Activated CD8-positive, alpha-beta T cell treated with anti-CD3 and anti-CD28 coated beads, Interleukin-2, amount 10 ng/mL, durations not matched to agents 7 days and 5 days (primary cell): ENCODE data around the gene WWOX. TPM values are rescaled to one million over a fixed set of nuclear protein-coding genes. Genes with fewer than 3 reads are reported as not detected.

Experiments
- ATAC-seq: fragments of 150-1000 bp; cut with Tn5 transposase; one replicate; pipeline ENCODE4 v1.10.0; 2021; ENCODE audit warnings: moderate library complexity
- CTCF ChIA-PET: fragments of 350-600 bp; sonication (Branson Sonifier 250); formaldehyde crosslinking; loops from one replicate; lab custom pipeline; 2021; ENCODE audit warnings: antibody characterized with exemption; lab: Charles Lee
- POLR2A ChIA-PET: fragments of 350-600 bp; sonication (Branson Sonifier 250); formaldehyde crosslinking; loops from one replicate; lab custom pipeline; 2021; ENCODE audit warnings: antibody characterized with exemption; lab: Charles Lee
- DNase-seq: peaks from one replicate; pipeline ENCODE4 v3.0.0-alpha.2; 2020
- H3K27ac Mint-ChIP-seq: one replicate; pipeline ENCODE4 v1.8.0; 2021; ENCODE audit warnings: mild to moderate bottlenecking, mixed read lengths
- H3K27me3 Mint-ChIP-seq: one replicate; pipeline ENCODE4 v1.8.0; 2021; ENCODE audit warnings: low read depth, mixed read lengths
- H3K36me3 Mint-ChIP-seq: one replicate; pipeline ENCODE4 v1.8.0; 2021; ENCODE audit warnings: low read depth, mixed read lengths
- H3K4me1 Mint-ChIP-seq: one replicate; pipeline ENCODE4 v1.8.0; 2021; ENCODE audit warnings: low read depth, mixed read lengths
- H3K4me3 Mint-ChIP-seq: one replicate; pipeline ENCODE4 v1.8.0; 2021; ENCODE audit warnings: mild to moderate bottlenecking, mixed read lengths
- H3K9me3 Mint-ChIP-seq: one replicate; pipeline ENCODE4 v1.8.0; 2022; ENCODE audit warnings: mixed read lengths; ENCODE audit not compliant: insufficient read depth
- total RNA-seq, 2 experiments: library from RNA; stranded (reverse); gene quantifications; one replicate each; pipeline ENCODE4 v1.2.3, GENCODE V29; 2021

WWOX gene
- total RNA-seq, 2 experiments from 2014 or later = 34.4 to 34.9 TPM

GRCh38 chr16:78931267-78931666 is 831.8 kb downstream of the WWOX start:
- Mint-ChIP-seq H3K4me1 (no peaks in the 10 kb centered on the region), H3K4me3 (no peak overlapping the region), H3K9me3 (peaks cover 10% of the 10 kb centered on the region), H3K27me3 (no peaks in the 10 kb centered on the region), H3K36me3 (no peaks in the 10 kb centered on the region), H3K27ac (no peak overlapping the region)
- POLR2A ChIA-PET = no interaction called here
- ATAC-seq (no peak), DNase-seq (no peak)
- CTCF ChIA-PET = no interaction called here

GRCh38 chr16:78931678-78932077 is 832.2 kb downstream of the WWOX start:
- Mint-ChIP-seq H3K36me3 (no peaks in the 10 kb centered on the region), H3K27ac (no peak overlapping the region), H3K27me3 (no peaks in the 10 kb centered on the region), H3K9me3 (peaks cover 7% of the 10 kb centered on the region), H3K4me3 (no peak overlapping the region), H3K4me1 (no peaks in the 10 kb centered on the region)
- POLR2A ChIA-PET = no interaction called here
- CTCF ChIA-PET = no interaction called here
- DNase-seq (no peak), ATAC-seq (no peak)

GRCh38 chr16:78932355-78932943 is 833.0 kb downstream of the WWOX start:
- H3K4me3 Mint-ChIP-seq = no peak overlapping the region
- DNase-seq (no peak), ATAC-seq (no peak)
- CTCF ChIA-PET = no interaction called here
- no peaks in the 10 kb centered on the region for H3K27me3 Mint-ChIP-seq
- no peak overlapping the region for H3K27ac Mint-ChIP-seq
- peaks cover 5% of the 10 kb centered on the region for H3K9me3 Mint-ChIP-seq
- POLR2A ChIA-PET = no interaction called here
- no peaks in the 10 kb centered on the region for H3K4me1 Mint-ChIP-seq
- no peaks in the 10 kb centered on the region for H3K36me3 Mint-ChIP-seq

GRCh38 chr16:78936060-78936459 is 836.6 kb downstream of the WWOX start:
- Mint-ChIP-seq H3K27me3 (peaks cover 2% of the 10 kb centered on the region), H3K4me1 (no peaks in the 10 kb centered on the region), H3K27ac (no peak overlapping the region), H3K4me3 (no peak overlapping the region), H3K36me3 (no peaks in the 10 kb centered on the region), H3K9me3 (peaks cover 2% of the 10 kb centered on the region)
- ATAC-seq = no peak
- ChIA-PET CTCF (interaction anchor here (0.7 kb wide), 1 partner anchor 195 kb away, joined by 3 read pairs; no protein-coding TSS in a partner anchor), POLR2A (no interaction called here)
- no peak for DNase-seq

GRCh38 chr16:78939597-78939996 is 840.1 kb downstream of the WWOX start:
- no peaks in the 10 kb centered on the region for H3K4me1 Mint-ChIP-seq
- ChIA-PET POLR2A (no interaction called here), CTCF (no interaction called here)
- no peak overlapping the region for H3K27ac Mint-ChIP-seq
- no peak overlapping the region for H3K4me3 Mint-ChIP-seq
- H3K9me3 Mint-ChIP-seq = no peaks in the 10 kb centered on the region
- no peak for ATAC-seq
- H3K27me3 Mint-ChIP-seq = peaks cover 2% of the 10 kb centered on the region
- no peak for DNase-seq
- H3K36me3 Mint-ChIP-seq = no peaks in the 10 kb centered on the region

GRCh38 chr16:78942625-78943245 is 843.3 kb downstream of the WWOX start:
- DNase-seq (no peak), ATAC-seq (no peak)
- Mint-ChIP-seq H3K27me3 (peaks cover 2% of the 10 kb centered on the region), H3K9me3 (no peaks in the 10 kb centered on the region), H3K36me3 (no peaks in the 10 kb centered on the region), H3K4me3 (no peak overlapping the region), H3K4me1 (no peaks in the 10 kb centered on the region), H3K27ac (no peak overlapping the region)
- ChIA-PET CTCF (no interaction called here), POLR2A (no interaction called here)

- CTCF ChIA-PET = no interaction called here
- H3K36me3 Mint-ChIP-seq = no peaks in the 10 kb centered on the region
- no peak overlapping the region for H3K4me3 Mint-ChIP-seq
- H3K9me3 Mint-ChIP-seq = no peaks in the 10 kb centered on the region
- POLR2A ChIA-PET = no interaction called here
- H3K4me1 Mint-ChIP-seq = no peaks in the 10 kb centered on the region
- ATAC-seq = no peak
- no peak overlapping the region for H3K27ac Mint-ChIP-seq
- H3K27me3 Mint-ChIP-seq = no peaks in the 10 kb centered on the region
- no peak for DNase-seq
These were observed 845.9 kb downstream of the WWOX start for GRCh38 chr16:78945336-78945735.

GRCh38 chr16:78946556-78946955 is 847.1 kb downstream of the WWOX start:
- CTCF ChIA-PET = no interaction called here
- H3K36me3 Mint-ChIP-seq = no peaks in the 10 kb centered on the region
- no peaks in the 10 kb centered on the region for H3K27me3 Mint-ChIP-seq
- no peak for ATAC-seq
- no peak for DNase-seq
- H3K27ac Mint-ChIP-seq = no peak overlapping the region
- no peaks in the 10 kb centered on the region for H3K4me1 Mint-ChIP-seq
- no peaks in the 10 kb centered on the region for H3K9me3 Mint-ChIP-seq
- POLR2A ChIA-PET = no interaction called here
- no peak overlapping the region for H3K4me3 Mint-ChIP-seq

- no peak for ATAC-seq
- POLR2A ChIA-PET = no interaction called here
- no peaks in the 10 kb centered on the region for H3K4me1 Mint-ChIP-seq
- DNase-seq = no peak
- H3K27me3 Mint-ChIP-seq = no peaks in the 10 kb centered on the region
- H3K36me3 Mint-ChIP-seq = no peaks in the 10 kb centered on the region
- H3K4me3 Mint-ChIP-seq = no peak overlapping the region
- no peak overlapping the region for H3K27ac Mint-ChIP-seq
- no peaks in the 10 kb centered on the region for H3K9me3 Mint-ChIP-seq
- CTCF ChIA-PET = no interaction called here
These were observed 851.3 kb downstream of the WWOX start for GRCh38 chr16:78950768-78951167.

- no peaks in the 10 kb centered on the region for H3K36me3 Mint-ChIP-seq
- CTCF ChIA-PET = no interaction called here
- ATAC-seq (no peak), DNase-seq (no peak)
- H3K4me1 Mint-ChIP-seq = no peaks in the 10 kb centered on the region
- H3K27me3 Mint-ChIP-seq = no peaks in the 10 kb centered on the region
- no peak overlapping the region for H3K27ac Mint-ChIP-seq
- H3K4me3 Mint-ChIP-seq = no peak overlapping the region
- POLR2A ChIA-PET = no interaction called here
- H3K9me3 Mint-ChIP-seq = no peaks in the 10 kb centered on the region
These were observed 853.2 kb downstream of the WWOX start for GRCh38 chr16:78952630-78953029.

- ATAC-seq (no peak), DNase-seq (no peak)
- no peak overlapping the region for H3K27ac Mint-ChIP-seq
- ChIA-PET CTCF (no interaction called here), POLR2A (no interaction called here)
- H3K4me3 Mint-ChIP-seq = no peak overlapping the region
- no peaks in the 10 kb centered on the region for H3K36me3 Mint-ChIP-seq
- H3K27me3 Mint-ChIP-seq = no peaks in the 10 kb centered on the region
- H3K4me1 Mint-ChIP-seq = no peaks in the 10 kb centered on the region
- no peaks in the 10 kb centered on the region for H3K9me3 Mint-ChIP-seq
These were observed 854.1 kb downstream of the WWOX start for GRCh38 chr16:78953526-78953925.

GRCh38 chr16:78955206-78955605 is 855.8 kb downstream of the WWOX start:
- Mint-ChIP-seq H3K9me3 (no peaks in the 10 kb centered on the region), H3K4me1 (no peaks in the 10 kb centered on the region), H3K4me3 (no peak overlapping the region), H3K36me3 (no peaks in the 10 kb centered on the region), H3K27me3 (no peaks in the 10 kb centered on the region), H3K27ac (no peak overlapping the region)
- CTCF ChIA-PET = no interaction called here
- ATAC-seq (no peak), DNase-seq (no peak)
- POLR2A ChIA-PET = no interaction called here

- no peaks in the 10 kb centered on the region for H3K4me1 Mint-ChIP-seq
- CTCF ChIA-PET = no interaction called here
- no peaks in the 10 kb centered on the region for H3K36me3 Mint-ChIP-seq
- ATAC-seq (no peak), DNase-seq (no peak)
- no peaks in the 10 kb centered on the region for H3K27me3 Mint-ChIP-seq
- POLR2A ChIA-PET = no interaction called here
- H3K4me3 Mint-ChIP-seq = no peak overlapping the region
- no peak overlapping the region for H3K27ac Mint-ChIP-seq
- H3K9me3 Mint-ChIP-seq = no peaks in the 10 kb centered on the region
These were observed 857.4 kb downstream of the WWOX start for GRCh38 chr16:78956859-78957258.
